Smooth muscle cell (in vitro differentiated cells): ENCODE data around the gene MGME1. TPM values are rescaled to one million over a fixed set of nuclear protein-coding genes. Genes with fewer than 3 reads are reported as not detected.

Experiments
- DNase-seq: peaks from one replicate; lab custom pipeline; 2025; ENCODE audit not compliant: unreplicated experiment; lab: John Stamatoyannopoulos, UW
- H2AFZ ChIP-seq: fragments of 200-600 bp; sonication (generic); 2 replicates; pipeline ENCODE4 v1.6.0; 2016; ENCODE audit warnings: antibody characterized with exemption, low read depth, mild to moderate bottlenecking
- H3F3A ChIP-seq: fragments of 200-600 bp; sonication (generic); 2 replicates; pipeline ENCODE4 v1.6.0; 2017; ENCODE audit warnings: antibody characterized with exemption, low read depth
- H3K27ac ChIP-seq: fragments of 200-600 bp; sonication (generic); 2 replicates; pipeline ENCODE4 v1.5.1; 2016; ENCODE audit warnings: low read depth, mild to moderate bottlenecking
- H3K27me3 ChIP-seq: fragments of 200-600 bp; sonication (generic); 2 replicates; pipeline ENCODE4 v1.6.1; 2016; ENCODE audit warnings: low read depth, mild to moderate bottlenecking
- H3K36me3 ChIP-seq: fragments of 200-600 bp; sonication (generic); 2 replicates; pipeline ENCODE4 v1.5.1; 2016; ENCODE audit warnings: low read depth
- H3K4me1 ChIP-seq: fragments of 200-600 bp; sonication (generic); 2 replicates; pipeline ENCODE4 v1.5.1; 2016; ENCODE audit warnings: low read depth
- H3K4me2 ChIP-seq: fragments of 200-600 bp; sonication (generic); 2 replicates; pipeline ENCODE4 v1.6.0; 2016; ENCODE audit warnings: mild to moderate bottlenecking
- H3K4me3 ChIP-seq: fragments of 200-600 bp; sonication (generic); 2 replicates; pipeline ENCODE4 v1.5.1; 2016; ENCODE audit warnings: mild to moderate bottlenecking
- H3K79me2 ChIP-seq: fragments of 200-600 bp; sonication (generic); 2 replicates; pipeline ENCODE4 v1.6.0; 2016; ENCODE audit warnings: low read depth, mild to moderate bottlenecking
- H3K9ac ChIP-seq: fragments of 200-600 bp; sonication (generic); 2 replicates; pipeline ENCODE4 v1.6.0; 2016; ENCODE audit warnings: low read depth
- H3K9me3 ChIP-seq: fragments of 200-600 bp; sonication (generic); replicated peaks from 2 replicates; pipeline ENCODE4 v1.5.1; 2016; ENCODE audit warnings: low read depth
- H4K20me1 ChIP-seq: fragments of 200-600 bp; sonication (generic); 2 replicates; pipeline ENCODE4 v1.6.0; 2016; ENCODE audit warnings: low read depth
- CTCF ChIP-seq: fragments of 200-600 bp; sonication (generic); IDR thresholded peaks from 2 replicates; pipeline ENCODE4 v1.5.1; 2017; ENCODE audit warnings: borderline replicate concordance, mild to moderate bottlenecking, antibody characterized with exemption; ENCODE audit not compliant: insufficient read depth, poor library complexity, severe bottlenecking
- WGBS: methylation state at CpG from one replicate; pipeline ENCODE4 v1.1.7; 2016; ENCODE audit warnings: low lambda C conversion rate; 5-methylcytosine and 5-hydroxymethylcytosine counted together
- polyA plus RNA-seq: library from polyadenylated mRNA; unstranded; fragments of >200 nt; fragmentation: Nextera tagmentation; extraction: Ambion mirVana; gene quantifications from 2 replicates; pipeline ENCODE4 v1.2.1, GENCODE V29; 2016
- total RNA-seq: library from RNA; depleted of rRNA; stranded (reverse); fragments of >200 nt; gene quantifications from 2 replicates; pipeline ENCODE4 v1.2.3, GENCODE V29; 2014

The MGME1 gene
- total and polyA plus RNA-seq, 2 experiments from 2014 or later = 15.7 to 16.0 TPM

- H4K20me1 ChIP-seq = no peaks in the 10 kb centered on the region
- H3K27ac ChIP-seq = no peak overlapping the region
- H3K27me3 ChIP-seq = no peaks in the 10 kb centered on the region
- no peak overlapping the region for H3K9ac ChIP-seq
- H3K4me3 ChIP-seq = no peak overlapping the region
- H3F3A ChIP-seq = no peaks in the 10 kb centered on the region
- H3K4me1 ChIP-seq = no peaks in the 10 kb centered on the region
- H2AFZ ChIP-seq = no peak overlapping the region
- no peaks in the 10 kb centered on the region for H3K79me2 ChIP-seq
- no peak for TF ChIP-seq CTCF
- no peak for DNase-seq
- no peak overlapping the region for H3K4me2 ChIP-seq
- no peaks in the 10 kb centered on the region for H3K36me3 ChIP-seq
- H3K9me3 ChIP-seq = no peaks in the 10 kb centered on the region
- 84% methylated on average over 21 of the region's 21 CpGs for WGBS
Measured at GRCh38 chr20:18005170-18005989, 36.6 kb downstream of the MGME1 start.

- no peak for DNase-seq
- WGBS = 70% methylated on average over 6 of the region's 6 CpGs
- H3K79me2 ChIP-seq = no peaks in the 10 kb centered on the region
- no peak overlapping the region for H3K4me2 ChIP-seq
- no peak overlapping the region for H2AFZ ChIP-seq
- no peak for TF ChIP-seq CTCF
- no peaks in the 10 kb centered on the region for H3K4me1 ChIP-seq
- no peaks in the 10 kb centered on the region for H4K20me1 ChIP-seq
- H3F3A ChIP-seq = no peaks in the 10 kb centered on the region
- no peaks in the 10 kb centered on the region for H3K27me3 ChIP-seq
- H3K4me3 ChIP-seq = no peak overlapping the region
- no peak overlapping the region for H3K27ac ChIP-seq
- H3K36me3 ChIP-seq = no peaks in the 10 kb centered on the region
- no peak overlapping the region for H3K9ac ChIP-seq
- no peaks in the 10 kb centered on the region for H3K9me3 ChIP-seq
Measured at GRCh38 chr20:18005990-18006364, 37.2 kb downstream of the MGME1 start.

- Histone ChIP-seq H3K27ac (no peak overlapping the region), H3K79me2 (no peaks in the 10 kb centered on the region), H3K36me3 (no peaks in the 10 kb centered on the region), H3K9ac (no peak overlapping the region), H3F3A (no peaks in the 10 kb centered on the region), H3K4me1 (no peaks in the 10 kb centered on the region), H3K27me3 (no peaks in the 10 kb centered on the region), H3K9me3 (no peaks in the 10 kb centered on the region), H4K20me1 (no peaks in the 10 kb centered on the region), H3K4me2 (no peak overlapping the region), H3K4me3 (no peak overlapping the region), H2AFZ (no peak overlapping the region)
- no peak for TF ChIP-seq CTCF
- WGBS = 95% methylated on average over 7 of the region's 7 CpGs
- no peak for DNase-seq
Measured at GRCh38 chr20:18006684-18007083, 37.9 kb downstream of the MGME1 start.
